Endothelial cell (in vitro differentiated cells): ENCODE data around the gene PARD3B. TPM values are rescaled to one million over a fixed set of nuclear protein-coding genes. Genes with fewer than 3 reads are reported as not detected.
A peak's percentile ranks its signal among the peaks of the same experiment; 100 is the strongest.

Source experiments
- DNase-seq: peaks from one replicate; pipeline ENCODE4 v3.0.0; 2021; ENCODE audit warnings: low spot score
- H3K27ac Mint-ChIP-seq: one replicate; pipeline ENCODE4 v1.8.0; 2021; ENCODE audit warnings: mixed read lengths, inconsistent platforms; ENCODE audit not compliant: unreplicated experiment
- H3K27me3 Mint-ChIP-seq: one replicate; pipeline ENCODE4 v1.8.0; 2021; ENCODE audit warnings: mild to moderate bottlenecking, moderate library complexity, mixed read lengths, inconsistent platforms; ENCODE audit not compliant: unreplicated experiment
- H3K36me3 Mint-ChIP-seq: one replicate; pipeline ENCODE4 v1.8.0; 2021; ENCODE audit warnings: mild to moderate bottlenecking, low read depth, mixed read lengths, inconsistent platforms; ENCODE audit not compliant: unreplicated experiment
- H3K4me1 Mint-ChIP-seq: one replicate; pipeline ENCODE4 v1.8.0; 2021; ENCODE audit warnings: mild to moderate bottlenecking, mixed read lengths, inconsistent platforms; ENCODE audit not compliant: unreplicated experiment
- H3K4me3 Mint-ChIP-seq: one replicate; pipeline ENCODE4 v1.8.0; 2021; ENCODE audit warnings: mild to moderate bottlenecking, mixed read lengths, inconsistent platforms; ENCODE audit not compliant: unreplicated experiment
- H3K9me3 Mint-ChIP-seq: one replicate; pipeline ENCODE4 v1.8.0; 2021; ENCODE audit warnings: mixed read lengths, inconsistent platforms; ENCODE audit not compliant: unreplicated experiment
- CTCF ChIP-seq: fragments of 200-600 bp; sonication (generic); IDR thresholded peaks from one replicate; pipeline ENCODE4 v1.5.0; 2021; ENCODE audit warnings: antibody characterized with exemption; ENCODE audit not compliant: unreplicated experiment
- total RNA-seq: library from RNA; stranded (reverse); fragmentation: NEBNext Ultra II Directional; extraction: Animal tissue kit (Norgen Biotek cat#: 25700); gene quantifications from one replicate; pipeline ENCODE4 v1.2.1, GENCODE V29; 2021; ENCODE audit not compliant: unreplicated experiment

PARD3B gene
- total RNA-seq, 1 donor from 2014 or later: 17.4 TPM

- no peak overlapping the region for H3K27ac Mint-ChIP-seq
- no peak for TF ChIP-seq CTCF
- no peaks in the 10 kb centered on the region for H3K9me3 Mint-ChIP-seq
- no peaks in the 10 kb centered on the region for H3K4me1 Mint-ChIP-seq
- no peak for DNase-seq
- no peak overlapping the region for H3K4me3 Mint-ChIP-seq
- H3K36me3 Mint-ChIP-seq: no peaks in the 10 kb centered on the region
- no peaks in the 10 kb centered on the region for H3K27me3 Mint-ChIP-seq
These were observed 862.7 kb downstream of the PARD3B start for GRCh38 chr2:205407984-205408383.

- Mint-ChIP-seq H3K27me3 (no peaks in the 10 kb centered on the region), H3K27ac (no peak overlapping the region), H3K36me3 (no peaks in the 10 kb centered on the region), H3K9me3 (no peaks in the 10 kb centered on the region), H3K4me1 (no peaks in the 10 kb centered on the region), H3K4me3 (no peak overlapping the region)
- no peak for TF ChIP-seq CTCF
- no peak for DNase-seq
These were observed 863.4 kb downstream of the PARD3B start for GRCh38 chr2:205408696-205409095.

GRCh38 chr2:205409411-205409810, 864.1 kb downstream of the PARD3B start:
- no peaks in the 10 kb centered on the region for H3K4me1 Mint-ChIP-seq
- H3K9me3 Mint-ChIP-seq: no peaks in the 10 kb centered on the region
- no peaks in the 10 kb centered on the region for H3K36me3 Mint-ChIP-seq
- H3K4me3 Mint-ChIP-seq: no peak overlapping the region
- no peak for DNase-seq
- H3K27ac Mint-ChIP-seq: no peak overlapping the region
- H3K27me3 Mint-ChIP-seq: no peaks in the 10 kb centered on the region
- no peak for TF ChIP-seq CTCF

- TF ChIP-seq CTCF: no peak
- Mint-ChIP-seq H3K4me1 (no peaks in the 10 kb centered on the region), H3K36me3 (no peaks in the 10 kb centered on the region), H3K27me3 (no peaks in the 10 kb centered on the region), H3K27ac (no peak overlapping the region), H3K4me3 (no peak overlapping the region), H3K9me3 (no peaks in the 10 kb centered on the region)
- DNase-seq: no peak
These were observed 866.3 kb downstream of the PARD3B start for GRCh38 chr2:205411558-205411957.

- Mint-ChIP-seq H3K9me3 (no peaks in the 10 kb centered on the region), H3K27ac (peak overlapping the region; percentile 86), H3K27me3 (peaks cover 3% of the 10 kb centered on the region), H3K4me3 (no peak overlapping the region), H3K4me1 (peaks cover 30% of the 10 kb centered on the region), H3K36me3 (peaks cover 3% of the 10 kb centered on the region)
- DNase-seq: peak; percentile 5
- no peak for TF ChIP-seq CTCF
These were observed 879.1 kb downstream of the PARD3B start for GRCh38 chr2:205424326-205424725.
